GM19043 (cell line): ENCODE data around the gene MYO1C.
"Not testable (repeated sequence)": the region's sequence is repeated elsewhere in the genome, so short reads cannot be mapped to it uniquely, and the experiment has no call there.

Source experiments
- ATAC-seq: cut with Tn5 transposase; IDR thresholded peaks from one replicate; pipeline ENCODE4 v1.9.1; 2021; ENCODE audit warnings: low read depth; ENCODE audit not compliant: unreplicated experiment

MYO1C gene, protein sequence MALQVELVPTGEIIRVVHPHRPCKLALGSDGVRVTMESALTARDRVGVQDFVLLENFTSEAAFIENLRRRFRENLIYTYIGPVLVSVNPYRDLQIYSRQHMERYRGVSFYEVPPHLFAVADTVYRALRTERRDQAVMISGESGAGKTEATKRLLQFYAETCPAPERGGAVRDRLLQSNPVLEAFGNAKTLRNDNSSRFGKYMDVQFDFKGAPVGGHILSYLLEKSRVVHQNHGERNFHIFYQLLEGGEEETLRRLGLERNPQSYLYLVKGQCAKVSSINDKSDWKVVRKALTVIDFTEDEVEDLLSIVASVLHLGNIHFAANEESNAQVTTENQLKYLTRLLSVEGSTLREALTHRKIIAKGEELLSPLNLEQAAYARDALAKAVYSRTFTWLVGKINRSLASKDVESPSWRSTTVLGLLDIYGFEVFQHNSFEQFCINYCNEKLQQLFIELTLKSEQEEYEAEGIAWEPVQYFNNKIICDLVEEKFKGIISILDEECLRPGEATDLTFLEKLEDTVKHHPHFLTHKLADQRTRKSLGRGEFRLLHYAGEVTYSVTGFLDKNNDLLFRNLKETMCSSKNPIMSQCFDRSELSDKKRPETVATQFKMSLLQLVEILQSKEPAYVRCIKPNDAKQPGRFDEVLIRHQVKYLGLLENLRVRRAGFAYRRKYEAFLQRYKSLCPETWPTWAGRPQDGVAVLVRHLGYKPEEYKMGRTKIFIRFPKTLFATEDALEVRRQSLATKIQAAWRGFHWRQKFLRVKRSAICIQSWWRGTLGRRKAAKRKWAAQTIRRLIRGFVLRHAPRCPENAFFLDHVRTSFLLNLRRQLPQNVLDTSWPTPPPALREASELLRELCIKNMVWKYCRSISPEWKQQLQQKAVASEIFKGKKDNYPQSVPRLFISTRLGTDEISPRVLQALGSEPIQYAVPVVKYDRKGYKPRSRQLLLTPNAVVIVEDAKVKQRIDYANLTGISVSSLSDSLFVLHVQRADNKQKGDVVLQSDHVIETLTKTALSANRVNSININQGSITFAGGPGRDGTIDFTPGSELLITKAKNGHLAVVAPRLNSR

DNA sequence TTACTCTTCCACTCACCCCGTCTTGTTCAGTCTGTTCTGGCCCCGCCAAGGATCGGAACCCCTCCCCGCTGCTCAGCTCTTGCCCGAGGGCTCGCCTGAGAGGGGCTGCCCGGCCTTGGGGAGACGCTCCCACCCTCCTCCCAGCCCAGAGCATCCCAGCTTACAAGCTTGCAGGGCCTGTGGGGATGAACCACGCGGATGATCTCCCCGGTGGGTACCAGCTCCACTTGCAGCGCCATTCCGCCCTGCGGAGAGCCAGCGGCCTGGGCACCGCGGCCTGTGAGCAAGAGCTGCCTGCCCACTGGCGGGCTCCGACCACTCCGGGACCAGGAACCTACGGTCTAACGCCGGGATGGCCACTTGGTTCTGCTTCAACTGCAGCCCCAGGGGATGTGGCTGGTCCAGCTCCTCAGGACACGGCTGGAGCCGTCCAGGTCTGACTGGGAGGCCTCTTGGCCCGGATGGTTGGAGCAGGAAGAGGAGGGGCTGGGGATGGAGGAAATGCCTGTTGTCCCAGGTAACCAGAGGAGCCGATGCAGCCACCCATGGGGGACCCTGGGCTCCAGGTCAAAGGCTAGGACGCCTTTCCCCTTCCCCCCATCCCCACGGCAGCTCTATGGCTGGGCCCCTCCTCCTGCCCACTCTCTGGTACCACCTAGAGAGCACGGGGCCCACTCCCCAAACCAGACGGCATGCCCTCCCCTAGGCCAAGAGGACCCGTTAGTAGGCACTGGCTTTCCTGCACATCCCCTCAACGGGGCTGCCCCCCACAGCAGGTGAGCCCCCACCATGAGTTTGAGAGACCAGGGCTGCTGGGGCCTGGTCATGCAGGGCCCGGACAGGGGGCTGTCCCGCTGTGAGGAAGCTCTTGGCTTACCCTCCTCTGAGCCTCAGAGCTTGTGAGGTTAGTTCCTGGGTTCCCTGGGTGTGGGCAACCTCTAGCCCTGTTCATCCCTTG is at the start of gene MYO1C:
Gene MYO1C, minus strand, starts transcription at position 438 of the 958 bp plus-strand sequence. Its CDS starts 199 bp downstream, at position 239.
- ATAC-seq, result no peak

DNA sequence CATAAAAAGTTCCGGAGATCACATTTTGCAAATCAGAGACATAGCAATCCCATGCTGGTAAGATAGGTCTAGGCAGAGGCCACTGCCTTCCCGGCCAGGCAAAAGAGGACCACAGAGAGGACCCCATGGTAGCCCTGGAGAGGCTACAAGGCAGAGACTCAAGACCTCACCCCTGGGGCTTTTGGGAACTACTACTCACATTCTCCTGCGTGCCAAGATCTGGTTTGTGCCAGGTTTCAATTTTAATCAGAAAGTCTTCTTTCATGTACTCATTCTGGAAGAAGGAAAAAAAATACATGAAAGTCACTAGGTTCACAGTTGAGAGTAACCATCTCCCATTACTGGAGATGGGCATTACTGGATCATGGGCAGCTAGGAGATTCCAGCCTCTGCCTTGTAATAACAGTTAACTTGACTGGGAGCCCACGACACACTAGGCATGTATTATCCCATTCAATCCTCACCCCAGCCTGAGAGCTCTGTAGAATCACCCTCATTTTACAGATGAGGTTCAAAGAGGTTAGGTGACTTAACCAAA is 49.0 kb upstream of the MYO1C start:
- ATAC-seq, result no peak

DNA sequence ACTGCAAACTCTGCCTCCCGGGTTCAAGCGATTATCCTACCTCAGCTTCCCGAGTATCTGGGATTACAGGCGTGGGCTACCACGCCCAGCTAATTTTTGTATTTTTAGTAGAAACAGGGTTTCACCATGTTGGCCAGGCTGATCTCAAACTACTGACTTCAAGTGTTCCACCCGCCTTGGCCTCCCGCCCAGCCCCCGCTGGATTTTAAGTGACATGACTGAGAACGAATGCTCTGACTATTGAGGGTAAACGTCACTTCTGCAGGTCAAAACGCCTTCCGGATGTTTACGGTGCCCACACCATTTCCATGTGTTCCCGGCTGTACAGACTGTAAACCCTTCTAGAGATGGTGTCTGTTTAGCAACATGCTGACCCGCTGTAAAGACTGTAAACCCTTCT is 47.3 kb upstream of the MYO1C start:
- no peak for ATAC-seq

DNA sequence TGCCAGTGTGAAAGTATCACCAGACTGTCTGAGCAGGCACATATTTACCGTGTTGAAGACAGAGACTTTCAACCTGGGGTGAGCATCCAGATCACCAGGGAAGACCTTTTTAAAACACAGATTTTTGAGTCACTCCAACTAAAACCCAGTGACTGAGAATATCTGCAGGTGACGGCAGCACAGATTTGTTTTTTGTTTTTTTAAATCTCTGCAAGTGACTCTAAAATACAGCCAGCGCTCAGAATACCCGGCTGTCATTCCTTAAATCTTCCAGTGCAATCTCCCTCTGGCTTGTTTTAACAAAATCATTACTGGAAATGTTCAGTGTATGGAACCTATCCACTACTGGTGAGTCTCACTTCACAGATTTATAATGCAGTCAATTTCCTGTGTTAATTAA is 43.3 kb upstream of the MYO1C start:
- ATAC-seq, result no peak

DNA sequence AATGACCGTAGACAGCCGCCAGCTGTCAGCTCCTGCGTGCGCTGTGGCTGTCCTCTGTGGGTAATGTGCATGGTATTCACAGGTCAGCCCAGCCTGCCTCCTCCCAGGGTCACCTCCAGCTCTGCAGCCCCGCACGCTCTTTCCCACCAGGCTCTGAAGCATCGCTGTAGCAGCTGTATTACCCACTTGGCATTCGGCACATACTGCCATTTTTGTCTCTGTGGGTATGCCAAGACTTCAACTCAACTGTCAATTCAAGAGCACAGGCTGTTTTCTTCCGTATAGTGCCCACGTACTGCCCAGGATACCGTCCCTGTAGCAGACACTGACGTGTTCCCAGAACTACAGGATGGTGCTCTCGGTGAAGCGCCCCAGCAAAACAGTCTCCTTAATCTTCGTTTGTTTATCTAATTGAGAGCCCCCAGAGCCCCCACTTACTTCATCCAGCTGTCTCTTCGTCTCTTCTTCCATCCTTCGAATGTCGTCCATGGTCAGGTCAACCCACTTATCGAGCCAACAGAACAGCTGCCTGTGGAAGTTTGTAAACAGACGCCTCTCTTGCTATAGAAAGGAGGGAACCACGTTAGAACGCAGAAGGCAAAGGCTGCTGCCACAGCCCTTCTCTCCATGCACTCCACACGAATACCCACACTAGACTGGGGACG is 41.3 kb upstream of the MYO1C start:
- no peak for ATAC-seq

DNA sequence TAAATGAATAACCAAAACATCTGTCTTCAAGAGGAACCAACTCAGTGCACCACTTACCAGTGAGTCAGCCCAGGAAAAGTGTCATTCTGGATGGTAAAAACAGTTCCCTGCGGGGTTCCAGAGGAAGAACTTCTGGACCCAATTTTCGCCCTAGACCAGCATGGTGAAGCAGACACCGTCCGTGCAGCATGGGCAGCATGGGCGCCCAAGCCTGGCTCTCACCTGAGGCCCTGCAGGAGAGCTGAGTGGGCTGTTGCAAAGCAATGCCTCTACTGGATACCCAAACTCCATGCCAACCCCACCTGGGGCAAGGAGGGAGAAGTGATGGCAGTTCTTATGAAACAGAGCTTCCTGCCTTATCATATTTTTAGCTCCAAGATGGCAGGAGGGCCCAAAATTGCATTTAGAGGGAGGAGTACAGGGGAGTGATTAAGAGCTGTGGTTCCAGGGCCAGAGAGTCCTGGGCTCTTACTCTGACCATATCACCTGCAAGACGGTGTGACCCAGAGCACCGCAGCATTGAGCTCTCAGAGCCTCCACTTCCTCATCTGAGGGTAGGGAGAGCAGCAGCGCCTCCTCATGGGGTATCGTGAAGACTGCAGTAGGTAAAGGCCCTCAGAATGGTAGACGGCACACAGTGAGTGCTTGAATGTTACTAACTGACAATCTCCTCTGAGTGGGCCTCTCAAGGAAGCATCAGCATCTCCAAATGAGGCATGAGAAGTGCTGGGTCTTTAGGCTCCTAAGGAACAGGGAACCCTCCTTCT is 40.5 kb upstream of the MYO1C start:
- ATAC-seq, result no peak

DNA sequence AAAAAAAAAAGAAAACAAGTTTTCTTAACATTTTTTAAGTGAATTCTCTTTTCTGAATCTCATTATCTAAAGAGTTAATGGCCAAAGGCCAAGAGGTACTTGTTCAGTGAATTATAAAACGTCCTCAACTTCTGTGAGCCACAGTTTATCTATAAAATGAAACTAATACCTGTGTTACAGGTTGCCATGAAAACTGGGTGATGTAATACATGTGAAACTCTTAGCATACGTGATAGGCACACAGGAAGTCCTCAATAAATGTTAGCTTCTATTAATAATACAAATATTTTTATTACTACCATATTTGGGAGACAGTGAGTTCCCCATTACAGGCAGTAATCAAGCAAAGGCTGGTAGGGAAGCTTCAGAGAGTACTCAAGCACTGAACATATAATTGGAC is 37.4 kb upstream of the MYO1C start:
- no peak for ATAC-seq

DNA sequence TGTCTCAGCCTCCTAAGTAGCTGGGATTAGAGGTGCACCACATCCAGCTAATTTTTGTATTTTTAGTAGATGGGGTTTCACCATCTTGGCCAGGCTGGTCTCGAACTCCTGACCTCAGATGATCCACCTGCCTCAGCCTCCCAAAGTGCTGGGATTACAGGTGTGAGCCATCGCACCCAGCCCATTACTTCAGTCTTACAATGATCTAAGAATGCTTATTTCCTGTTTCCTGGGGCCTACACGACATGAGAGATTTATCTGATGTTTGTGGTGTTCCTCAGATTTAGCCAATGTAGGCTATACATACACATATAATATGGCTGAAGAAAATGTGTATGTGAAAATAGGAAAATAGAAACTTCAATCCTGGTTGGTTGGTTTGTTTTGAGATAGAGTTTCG is 34.4 kb upstream of the MYO1C start:
- ATAC-seq, result not testable (repeated sequence)

DNA sequence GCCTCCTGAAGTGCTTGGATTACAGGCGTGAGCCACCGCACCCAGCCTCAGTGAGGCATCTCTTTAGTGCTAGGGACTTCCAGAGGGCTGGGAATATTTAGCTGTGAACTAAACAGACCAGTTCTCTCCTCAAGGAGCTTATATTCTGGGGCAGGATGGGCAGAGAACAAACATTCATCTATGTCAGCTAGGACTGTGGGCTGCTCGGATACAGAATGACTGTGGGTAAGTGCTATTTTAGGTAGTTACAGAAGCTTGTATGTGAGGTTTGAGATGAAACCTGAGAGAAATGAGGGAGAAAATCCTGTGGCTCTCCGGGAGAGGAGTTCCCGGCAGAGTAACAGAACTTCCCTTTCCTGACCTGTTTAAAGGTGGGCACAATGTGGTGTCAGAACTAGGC is 30.1 kb upstream of the MYO1C start:
- no peak for ATAC-seq

DNA sequence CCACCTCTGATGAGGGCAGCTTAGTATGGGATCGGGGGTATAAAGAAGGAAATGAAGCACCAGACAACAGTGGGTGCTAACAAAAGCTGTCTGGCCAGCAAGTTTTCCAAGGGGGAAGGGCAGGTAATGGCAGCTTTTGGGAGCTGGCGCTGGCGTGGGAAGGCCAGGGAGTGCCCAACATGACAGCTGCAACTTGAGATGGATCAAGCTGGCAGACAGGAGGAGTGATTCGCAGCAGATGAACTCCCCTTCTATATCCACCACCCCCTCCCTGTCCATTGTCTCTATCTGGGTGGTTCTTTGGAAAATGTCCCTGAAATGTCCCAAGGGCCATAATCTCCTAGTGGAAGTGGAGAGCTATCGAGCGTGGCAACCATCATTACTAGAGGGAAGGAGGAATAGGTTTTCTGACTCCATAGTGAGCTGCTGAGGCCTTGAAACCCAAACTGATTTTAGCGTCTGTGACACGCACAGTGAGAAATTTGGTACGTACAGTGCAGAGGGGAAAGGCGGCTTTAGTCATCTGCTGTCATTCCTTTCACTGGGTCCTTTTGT is 28.7 kb upstream of the MYO1C start:
- ATAC-seq, result no peak

DNA sequence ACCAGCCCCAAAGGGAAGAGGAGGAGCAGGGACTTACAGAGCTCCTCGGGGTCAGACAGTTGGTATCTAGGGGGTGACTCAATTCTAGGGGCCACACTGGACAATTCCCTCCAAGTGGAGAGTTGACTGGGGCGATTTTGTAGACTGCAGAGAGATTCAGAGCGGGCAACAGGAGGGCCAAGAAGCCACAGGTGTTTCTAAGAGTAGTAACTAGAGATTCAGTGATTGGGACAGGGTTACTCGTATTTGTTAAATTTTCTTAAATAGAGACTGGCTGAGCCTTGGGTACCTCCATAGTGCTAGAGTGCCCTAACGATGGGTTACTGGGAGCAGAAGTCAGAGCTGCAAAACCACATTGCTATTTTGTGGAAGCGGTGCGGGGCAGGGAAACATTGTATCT is 27.2 kb upstream of the MYO1C start:
- ATAC-seq, result no peak

DNA sequence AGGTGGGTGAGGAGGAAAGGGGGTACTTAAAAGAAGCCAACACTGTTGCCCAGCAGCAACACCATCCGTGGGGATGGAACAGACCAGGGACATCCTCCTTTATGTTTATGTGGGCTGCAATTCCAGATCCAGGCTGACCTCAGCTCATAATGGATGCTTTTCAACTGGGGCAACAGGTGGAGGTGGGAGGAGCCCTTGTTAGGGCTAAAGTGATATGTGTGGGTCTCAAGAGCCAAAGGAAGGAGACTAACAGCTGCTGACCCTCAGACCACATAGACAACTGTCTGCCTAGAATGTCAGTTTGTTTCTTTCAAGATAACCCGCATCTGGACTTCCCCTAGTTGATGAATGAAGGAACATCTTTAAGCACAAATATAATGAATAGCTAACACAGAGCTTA is 25.9 kb upstream of the MYO1C start:
- ATAC-seq, result no peak

DNA sequence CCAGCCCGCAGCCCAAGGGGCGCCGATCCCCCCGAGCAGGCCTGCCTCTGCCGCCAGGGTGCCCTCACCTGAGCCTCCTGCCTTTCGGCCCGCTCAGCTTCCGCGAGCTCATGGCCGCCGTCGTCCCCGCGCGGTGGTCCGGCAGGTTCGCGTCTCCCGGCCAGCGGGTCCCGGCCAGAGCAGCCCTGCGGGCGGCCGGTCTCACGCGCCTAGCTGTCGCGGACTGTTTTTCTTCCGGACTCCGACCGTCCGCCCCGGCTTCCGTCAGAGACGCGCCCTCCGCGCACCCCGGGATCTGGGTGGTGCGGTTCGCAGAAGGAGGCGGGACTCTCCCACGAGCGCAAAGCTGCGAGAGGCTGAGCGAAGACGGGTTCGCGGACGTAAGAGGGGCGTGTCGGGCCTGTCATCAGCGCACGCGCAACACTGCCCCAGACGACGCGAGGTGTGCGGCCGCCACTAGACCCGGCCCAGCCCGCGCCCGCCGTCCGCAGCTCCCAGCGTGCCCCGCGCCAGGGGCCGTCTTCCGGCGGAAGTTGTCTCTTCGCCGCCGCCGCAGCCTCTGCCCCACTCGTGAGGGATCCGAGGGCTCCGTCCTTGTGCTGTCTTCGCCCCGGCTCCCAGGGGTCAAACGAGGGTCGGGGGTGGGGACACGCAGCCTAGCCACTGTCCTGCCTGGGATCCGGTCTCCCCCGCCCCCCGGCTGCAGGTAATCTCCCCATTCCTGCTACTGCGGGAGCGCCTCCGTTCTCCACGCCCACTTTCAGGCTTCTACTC is 24.1 kb upstream of the MYO1C start, which contains the start of gene INPP5K:
Gene INPP5K, minus strand, starts transcription at position 225 of the 774 bp plus-strand sequence. Its CDS starts 113 bp downstream, at position 112.
- ATAC-seq, result peak; percentile 87

DNA sequence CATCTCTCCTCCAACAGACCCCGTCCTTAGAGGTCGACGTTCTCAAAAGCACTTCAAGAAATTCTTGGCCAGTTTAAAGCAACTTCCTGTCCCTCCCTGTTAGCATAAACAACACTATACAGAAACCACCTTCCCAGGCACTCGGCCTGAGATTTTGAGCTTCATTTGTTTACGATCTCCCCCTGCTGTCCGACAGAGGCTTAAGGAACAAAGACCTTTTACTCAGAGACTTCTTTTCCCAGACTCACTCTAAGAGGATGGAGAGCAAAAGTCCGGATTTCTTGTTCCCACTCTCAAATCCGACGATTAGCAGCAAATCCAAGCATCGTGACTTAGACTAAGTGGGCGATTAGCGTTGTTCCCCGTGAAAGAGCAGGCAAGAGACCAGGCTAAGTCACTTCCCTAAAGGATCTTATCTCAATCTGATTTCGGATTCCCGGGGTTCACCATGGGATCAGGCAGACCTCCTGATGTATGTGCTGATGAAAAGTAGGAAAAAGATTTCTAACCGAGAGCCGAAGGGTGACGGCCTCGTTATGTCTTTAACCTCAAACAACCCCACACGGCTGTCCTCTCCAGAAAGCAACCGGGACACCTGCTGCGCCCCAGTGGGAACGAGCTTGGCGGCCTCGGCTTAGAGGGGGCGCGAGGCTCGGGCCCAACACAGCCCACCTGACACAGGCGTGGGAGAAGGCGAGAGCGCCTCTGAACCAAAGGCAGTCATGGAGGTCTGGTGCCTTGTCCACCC is 23.3 kb upstream of the MYO1C start:
- ATAC-seq, result no peak

DNA sequence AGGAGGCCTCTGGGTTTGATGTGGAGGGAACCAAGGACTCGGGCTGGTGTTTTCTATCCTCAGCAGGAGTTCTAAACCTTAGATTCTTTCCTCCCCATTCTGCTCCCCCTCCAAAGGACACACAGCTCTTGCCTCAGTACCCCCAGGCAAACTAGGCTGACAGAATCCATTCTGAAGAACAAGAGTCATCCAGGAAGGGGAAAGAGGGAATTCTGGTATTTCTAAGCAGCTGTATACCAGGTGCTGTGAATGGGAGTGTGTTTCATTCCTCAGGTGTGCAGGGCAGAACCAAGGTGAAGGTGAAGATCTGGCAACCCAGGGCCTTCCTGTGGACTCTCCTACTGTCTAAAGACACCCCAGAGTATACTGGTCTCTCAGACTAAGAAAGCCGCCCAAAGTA is 19.9 kb upstream of the MYO1C start:
- ATAC-seq, result no peak

DNA sequence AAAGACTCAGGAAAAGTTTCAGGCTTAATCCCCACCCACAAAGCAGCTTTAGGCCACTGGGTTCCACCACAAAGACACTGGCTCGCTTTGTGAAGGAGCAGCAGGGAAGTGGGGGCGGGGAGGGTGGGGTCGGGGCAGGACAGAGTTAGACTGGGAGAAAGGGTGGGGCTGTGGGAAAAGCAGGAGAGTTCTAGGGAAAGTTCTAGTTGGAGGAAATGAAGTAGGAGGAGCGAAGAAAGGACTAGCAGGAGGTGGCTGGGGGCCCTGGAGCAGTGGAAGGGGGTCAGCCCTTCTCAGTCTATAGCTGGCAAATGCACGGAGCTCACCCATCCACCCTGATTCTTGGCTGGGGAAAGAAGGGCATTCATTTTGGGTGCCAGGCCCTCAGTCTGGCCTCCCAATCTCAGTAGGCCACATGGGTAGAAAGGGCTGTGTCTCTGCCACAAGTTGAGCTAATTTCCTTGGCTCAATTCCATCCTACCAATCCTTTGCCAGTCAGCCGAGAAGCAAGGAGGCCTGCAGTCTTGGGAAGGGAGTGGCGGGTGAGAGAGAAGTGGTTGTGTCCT is 19.4 kb upstream of the MYO1C start:
- ATAC-seq, result no peak
